HG03280 (cell line): Measurements from ENCODE around the gene HOXA4.

ENCODE experiments used
- ATAC-seq: cut with Tn5 transposase; IDR thresholded peaks from one replicate; pipeline ENCODE4 v1.9.1; 2021; ENCODE audit warnings: mild to moderate bottlenecking, moderate library complexity; ENCODE audit not compliant: unreplicated experiment

HOXA4 gene

GRCh38 chr7:27133409-27134231, 3.1 kb upstream of the HOXA4 start:
- ATAC-seq = no peak

- ATAC-seq = no peak
Observed at GRCh38 chr7:27132978-27133377, 2.4 kb upstream of the HOXA4 start.

GRCh38 chr7:27132214-27132613, 1.7 kb upstream of the HOXA4 start:
- ATAC-seq = no peak

GRCh38 chr7:27131390-27131819, 848 bp upstream of the HOXA4 start:
- no peak for ATAC-seq

- no peak for ATAC-seq
Observed at GRCh38 chr7:27129729-27130539, 623 bp downstream of the HOXA4 start.

GRCh38 chr7:27128776-27129728, 1.5 kb downstream of the HOXA4 start:
- ATAC-seq = no peak

- ATAC-seq = no peak
Observed at GRCh38 chr7:27128034-27128433, 2.5 kb downstream of the HOXA4 start.

- no peak for ATAC-seq
Observed at GRCh38 chr7:27126596-27127327, 3.8 kb downstream of the HOXA4 start.

- no peak for ATAC-seq
Observed at GRCh38 chr7:27125986-27126394, 4.6 kb downstream of the HOXA4 start.

- ATAC-seq = no peak
Observed at GRCh38 chr7:27124902-27125689, 5.5 kb downstream of the HOXA4 start.

GRCh38 chr7:27124096-27124901, 6.3 kb downstream of the HOXA4 start:
- ATAC-seq = no peak

- ATAC-seq = no peak
Observed at GRCh38 chr7:27123477-27124053, 7.0 kb downstream of the HOXA4 start.

GRCh38 chr7:27123007-27123476, 7.5 kb downstream of the HOXA4 start:
- no peak for ATAC-seq

GRCh38 chr7:27122077-27122910, 8.3 kb downstream of the HOXA4 start:
- no peak for ATAC-seq

- no peak for ATAC-seq
Observed at GRCh38 chr7:27121684-27122076, 8.9 kb downstream of the HOXA4 start.

- no peak for ATAC-seq
Observed at GRCh38 chr7:27119412-27119911, 11.1 kb downstream of the HOXA4 start.

- no peak for ATAC-seq
Observed at GRCh38 chr7:27118580-27118979, 12.0 kb downstream of the HOXA4 start.
